Activated CD8-positive, alpha-beta memory T cell treated with anti-CD3 and anti-CD28 coated beads, Interleukin-2, amount 50 U/mL, for 4 hours (primary cell): ENCODE measurements around the gene CAMK1D.

Experiments
- DNase-seq: peaks from one replicate; pipeline ENCODE4 v3.0.0-alpha.2; 2020

The CAMK1D gene

GRCh38 chr10:12500381-12501303, 151.3 kb downstream of the CAMK1D start:
- no peak for DNase-seq

GRCh38 chr10:12501324-12501723, 152.0 kb downstream of the CAMK1D start:
- no peak for DNase-seq

GRCh38 chr10:12501841-12502525, 152.6 kb downstream of the CAMK1D start:
- DNase-seq = no peak

GRCh38 chr10:12502526-12503274, 153.4 kb downstream of the CAMK1D start:
- no peak for DNase-seq

GRCh38 chr10:12503311-12503710, 154.0 kb downstream of the CAMK1D start:
- DNase-seq = no peak

- no peak for DNase-seq
These were observed 154.8 kb downstream of the CAMK1D start for GRCh38 chr10:12504176-12504575.

GRCh38 chr10:12504628-12505027, 155.3 kb downstream of the CAMK1D start:
- DNase-seq = no peak

- DNase-seq = no peak
These were observed 156.3 kb downstream of the CAMK1D start for GRCh38 chr10:12505683-12506082.

GRCh38 chr10:12507165-12507850, 158.0 kb downstream of the CAMK1D start:
- DNase-seq = no peak

GRCh38 chr10:12508165-12508564, 158.8 kb downstream of the CAMK1D start:
- no peak for DNase-seq

GRCh38 chr10:12509016-12509793, 159.9 kb downstream of the CAMK1D start:
- no peak for DNase-seq

GRCh38 chr10:12509794-12510100, 160.4 kb downstream of the CAMK1D start:
- DNase-seq = no peak

- no peak for DNase-seq
These were observed 161.2 kb downstream of the CAMK1D start for GRCh38 chr10:12510501-12510941.

- DNase-seq = no peak
These were observed 161.6 kb downstream of the CAMK1D start for GRCh38 chr10:12510984-12511383.

GRCh38 chr10:12511651-12512050, 162.3 kb downstream of the CAMK1D start:
- no peak for DNase-seq

GRCh38 chr10:12512332-12513002, 163.1 kb downstream of the CAMK1D start:
- DNase-seq = no peak

GRCh38 chr10:12513003-12513365, 163.6 kb downstream of the CAMK1D start:
- no peak for DNase-seq

GRCh38 chr10:12513775-12514673, 164.7 kb downstream of the CAMK1D start:
- no peak for DNase-seq

GRCh38 chr10:12518024-12518423, 168.7 kb downstream of the CAMK1D start:
- no peak for DNase-seq

- DNase-seq = no peak
These were observed 172.1 kb downstream of the CAMK1D start for GRCh38 chr10:12521423-12521822.
